Activated CD4-positive, alpha-beta T cell treated with anti-CD3 and anti-CD28 coated beads, Interleukin-10, Interleukin-2, amounts not matched to agents 100 ng/mL and 50 ng/mL, durations not matched to agents 16 hours and 8 hours (primary cell): ENCODE measurements around the gene SDC1.

Source experiments
- DNase-seq: peaks from one replicate; pipeline ENCODE4 v3.0.0-alpha.2; 2020

SDC1 gene

GRCh38 chr2:20180676-20181648 lies 44.0 kb downstream of the SDC1 start:
- DNase-seq: no peak

GRCh38 chr2:20179755-20180594 lies 45.0 kb downstream of the SDC1 start:
- DNase-seq: no peak

GRCh38 chr2:20179466-20179754 lies 45.5 kb downstream of the SDC1 start:
- no peak for DNase-seq

GRCh38 chr2:20178666-20179465 lies 46.1 kb downstream of the SDC1 start:
- DNase-seq: no peak

DNA sequence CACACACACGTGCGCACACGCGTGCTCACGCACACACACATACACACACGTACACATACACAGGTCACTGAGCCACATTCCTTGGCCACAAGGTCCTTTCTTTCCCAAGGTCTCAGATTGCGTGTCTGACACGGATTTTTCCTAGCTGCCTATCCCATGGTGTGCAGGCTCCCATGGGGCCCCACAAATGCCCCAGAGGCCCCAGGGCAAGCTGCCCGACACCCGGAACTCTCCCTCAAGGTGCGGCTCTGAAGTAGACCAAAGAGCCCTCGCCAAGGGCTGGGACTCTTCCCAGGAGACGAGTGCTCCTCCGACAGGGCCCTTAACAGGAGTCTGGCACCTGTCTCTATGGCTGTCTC lies 46.7 kb downstream of the SDC1 start:
- no peak for DNase-seq

DNA sequence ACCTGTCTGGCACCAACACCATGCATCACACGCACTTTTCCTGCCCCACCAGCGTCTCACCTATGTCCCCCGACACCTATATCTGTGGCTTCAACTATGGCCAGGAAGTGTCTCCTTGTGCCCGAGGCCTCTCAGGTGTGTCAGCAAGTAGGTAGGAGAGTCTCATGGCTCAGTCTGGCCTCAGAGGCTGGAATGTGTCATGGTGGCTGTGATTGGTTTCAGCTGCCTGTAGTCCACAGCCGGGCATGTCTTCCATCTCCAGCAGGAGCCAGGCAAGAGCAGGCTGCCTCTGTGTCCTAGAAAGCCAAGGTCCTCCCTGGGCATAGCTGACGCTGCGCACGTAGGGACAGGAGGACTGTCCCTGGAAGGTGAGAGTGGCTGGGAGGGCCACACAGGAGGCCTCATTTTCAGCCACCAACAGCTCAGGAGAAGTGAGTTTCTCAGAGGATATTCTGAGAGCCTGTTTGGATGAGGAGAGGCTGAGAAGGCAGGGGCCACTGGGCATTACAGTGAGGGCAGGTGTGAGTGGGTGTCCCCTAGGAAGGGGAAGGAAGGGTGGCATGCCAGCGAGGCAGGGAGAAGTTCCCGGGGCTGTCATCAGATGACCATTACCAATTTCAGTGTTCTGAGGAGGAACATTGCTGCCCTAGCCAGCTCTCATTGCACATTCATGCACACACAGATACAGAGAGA lies 47.2 kb downstream of the SDC1 start:
- no peak for DNase-seq

DNA sequence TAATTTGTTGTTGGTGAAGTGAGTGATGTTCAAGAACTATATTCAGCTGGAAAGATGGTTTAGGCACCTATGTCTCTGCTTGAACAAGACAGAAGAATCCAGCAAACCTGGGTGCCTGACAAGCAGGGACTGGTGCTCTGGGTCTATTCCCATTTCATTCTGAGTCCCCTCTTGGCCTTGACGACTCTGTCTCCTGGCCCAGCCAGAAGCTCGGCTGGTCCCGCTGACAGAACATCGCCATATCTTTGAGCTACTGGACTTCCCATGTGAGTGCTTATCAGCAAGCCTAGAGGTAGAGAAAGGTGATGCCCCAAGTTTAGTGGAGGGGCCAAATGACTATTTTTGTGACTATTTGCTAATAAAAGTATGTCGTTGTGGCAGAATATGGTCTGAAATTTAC lies 48.2 kb downstream of the SDC1 start:
- no peak for DNase-seq

GRCh38 chr2:20175931-20176330 lies 49.0 kb downstream of the SDC1 start:
- DNase-seq: no peak

DNA sequence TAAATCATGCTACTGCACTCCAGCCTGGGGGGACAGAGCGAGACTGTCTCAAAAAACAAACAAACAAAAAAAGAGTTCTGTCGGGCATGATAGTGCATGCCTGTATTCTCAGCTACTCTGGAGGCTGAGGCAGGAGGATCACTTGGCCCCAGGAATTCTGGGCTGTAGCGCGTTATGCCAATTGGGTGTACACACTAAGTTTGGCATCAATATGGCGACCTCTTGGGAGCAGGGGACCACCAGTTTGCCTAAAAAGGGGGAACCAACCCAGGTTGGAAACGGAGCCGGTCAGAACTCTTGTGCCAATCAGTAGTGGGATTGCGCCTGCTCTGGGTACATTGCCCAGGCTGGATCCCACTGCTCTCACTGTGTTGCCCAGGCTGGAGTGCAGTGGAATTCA lies 49.7 kb downstream of the SDC1 start:
- no peak for DNase-seq

DNA sequence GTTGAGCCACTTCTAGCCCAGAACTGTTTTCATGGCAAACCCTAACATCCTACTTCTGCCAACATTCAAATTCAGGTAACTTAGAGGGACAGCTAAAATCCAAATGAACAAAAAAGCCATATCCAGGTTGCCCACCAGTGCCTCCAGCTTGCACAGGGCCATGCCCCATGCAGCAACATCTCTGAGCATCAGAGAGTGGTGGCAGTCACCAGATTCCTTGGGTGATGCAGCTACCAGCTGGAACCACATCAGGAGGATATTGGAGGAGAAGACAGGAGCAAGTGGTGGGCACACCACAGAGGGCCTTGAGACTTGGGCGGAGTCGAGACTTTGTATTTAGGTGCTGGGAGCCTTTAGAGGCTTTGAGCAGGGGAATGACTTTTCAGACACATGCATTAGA lies 50.5 kb downstream of the SDC1 start:
- DNase-seq: no peak

DNA sequence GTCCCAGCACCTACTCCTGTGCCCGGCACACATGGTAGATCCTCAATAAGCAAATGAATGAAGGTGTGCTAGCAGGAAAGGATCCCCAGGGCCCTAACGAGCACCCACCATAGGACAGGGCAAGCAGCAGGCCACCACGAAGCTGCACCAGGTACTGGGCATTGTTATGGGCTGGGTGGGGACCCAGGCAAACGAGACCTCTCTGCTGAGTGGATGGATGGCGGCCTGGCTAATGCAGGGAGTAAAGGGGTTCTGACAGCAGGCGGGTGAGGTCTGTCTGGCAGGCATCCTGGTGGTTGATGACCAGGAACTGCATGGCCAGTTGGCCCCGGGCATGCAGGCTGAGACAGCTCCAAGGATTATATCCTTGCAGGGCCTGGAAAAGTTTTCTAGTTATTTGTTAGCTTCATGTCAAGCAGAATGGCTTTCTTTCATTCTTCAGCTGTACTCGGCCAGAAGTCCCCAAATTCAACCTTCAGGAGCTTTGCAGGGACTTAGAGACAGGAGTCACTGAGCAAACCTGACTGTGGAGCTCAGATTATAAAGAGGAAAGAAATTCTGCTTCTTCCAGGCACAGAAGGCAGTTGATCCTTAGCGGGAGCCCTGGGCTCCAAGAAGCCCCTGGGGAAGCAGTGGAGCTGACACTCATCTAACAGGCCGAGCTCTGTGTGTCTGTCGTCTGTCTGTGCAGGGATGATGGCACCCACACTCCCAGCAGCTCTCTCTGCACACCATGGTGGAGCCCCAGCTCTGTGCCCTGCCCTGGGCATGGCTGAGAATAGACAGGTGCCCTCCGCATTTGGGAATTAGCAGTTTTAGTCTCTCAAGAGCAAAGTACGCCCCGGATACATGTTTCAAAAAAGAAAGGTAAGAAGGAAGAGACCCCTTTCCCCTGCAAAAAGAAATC lies 51.2 kb downstream of the SDC1 start:
- DNase-seq: no peak

- no peak for DNase-seq
Observed at GRCh38 chr2:20173064-20173463, 51.9 kb downstream of the SDC1 start.

GRCh38 chr2:20172273-20173055 lies 52.5 kb downstream of the SDC1 start:
- DNase-seq: no peak

- no peak for DNase-seq
Observed at GRCh38 chr2:20171445-20171977, 53.4 kb downstream of the SDC1 start.

DNA sequence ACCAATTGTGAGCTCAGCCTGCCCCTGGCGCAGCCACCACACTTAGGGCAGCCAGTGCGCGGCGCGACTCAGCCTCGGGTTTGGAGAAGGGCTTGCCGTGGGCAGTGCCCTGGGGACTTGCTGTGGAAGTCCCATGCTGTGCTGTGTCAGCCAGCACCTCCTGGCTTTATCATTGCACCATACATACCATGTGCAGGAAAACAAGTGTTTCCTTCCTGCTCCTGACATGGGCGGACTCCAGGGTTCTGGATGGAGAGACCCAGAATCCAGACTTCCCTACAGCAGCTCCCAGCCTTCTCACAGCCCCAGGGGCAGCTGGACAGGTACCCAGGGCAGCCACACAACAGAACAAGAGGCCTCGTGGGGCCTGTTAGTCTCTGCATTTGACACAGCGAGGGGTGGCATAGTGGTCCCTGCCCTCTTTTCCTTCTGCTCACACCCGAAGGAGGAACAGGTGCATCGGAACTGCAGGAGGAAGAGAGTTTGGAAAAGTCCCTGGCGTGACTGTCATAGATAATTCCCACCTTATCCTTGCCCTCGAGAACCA lies 54.2 kb downstream of the SDC1 start:
- DNase-seq: no peak

- no peak for DNase-seq
Observed at GRCh38 chr2:20169796-20170703, 54.9 kb downstream of the SDC1 start.

DNA sequence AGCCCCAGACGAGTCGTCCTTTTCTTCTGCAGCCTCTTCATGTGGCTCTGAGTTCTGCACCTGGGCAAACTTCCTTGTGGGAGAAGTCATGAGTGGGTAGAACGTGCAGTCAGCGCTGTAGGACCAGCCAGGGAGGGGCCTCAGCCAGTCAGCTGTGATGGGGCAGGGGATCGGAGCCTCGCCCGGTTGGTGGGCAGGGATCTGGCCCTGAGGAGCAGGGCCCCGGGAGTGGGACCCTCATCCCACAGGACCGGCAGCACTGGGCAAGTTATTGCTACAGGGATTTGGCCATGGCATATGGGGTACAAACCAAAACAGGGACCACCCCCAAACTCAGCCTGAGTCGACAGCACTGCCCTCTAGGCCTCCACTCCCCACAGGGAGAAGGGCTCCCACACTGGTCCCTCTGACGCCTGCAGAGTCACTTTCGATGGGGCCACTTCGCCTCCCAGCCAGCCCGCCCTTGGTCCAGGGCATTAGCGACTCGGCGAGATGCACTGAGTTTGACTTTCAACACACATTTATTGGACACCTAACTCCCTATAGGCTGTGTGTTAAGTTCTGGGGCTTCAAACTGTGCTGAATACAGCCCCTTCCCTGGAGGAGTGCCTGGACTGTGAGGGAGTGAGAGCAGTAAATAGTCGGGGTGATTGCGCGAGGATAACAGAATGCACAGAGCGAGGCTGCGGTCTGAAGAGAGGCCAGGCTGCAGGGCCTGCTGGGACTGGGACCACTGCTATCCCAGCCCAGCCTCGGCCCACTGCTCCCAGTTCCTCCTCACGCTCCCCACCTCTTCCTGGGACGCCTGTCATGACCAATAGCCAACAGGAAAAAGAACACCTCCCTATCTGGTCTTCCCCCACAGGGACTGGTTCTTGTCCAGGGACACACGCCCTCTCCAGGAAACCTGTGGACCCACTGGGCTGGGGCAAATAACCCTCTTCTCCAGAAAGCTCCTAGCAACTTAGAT lies 55.9 kb downstream of the SDC1 start:
- no peak for DNase-seq
